Loucy (cell line): ENCODE data around the gene TMEM129.

ENCODE experiments used
- H2AFZ ChIP-seq: fragments of 200-600 bp; sonication (generic); 2 replicates; pipeline ENCODE4 v1.6.0; 2016; ENCODE audit warnings: antibody characterized with exemption, mild to moderate bottlenecking, low read length, moderate library complexity
- H3F3A ChIP-seq: fragments of 200-600 bp; 2 replicates; pipeline ENCODE4 v1.6.0; 2016; ENCODE audit warnings: antibody characterized with exemption, low read depth, mild to moderate bottlenecking
- H3K27me3 ChIP-seq: fragments of 200-600 bp; sonication (generic); 2 replicates; pipeline ENCODE4 v1.6.1; 2014; ENCODE audit warnings: low read length, mild to moderate bottlenecking; ENCODE audit not compliant: insufficient read depth, poor library complexity, severe bottlenecking
- H3K36me3 ChIP-seq: fragments of 200-600 bp; sonication (generic); 2 replicates; pipeline ENCODE4 v1.6.1; 2016; ENCODE audit warnings: low read length; ENCODE audit not compliant: insufficient read depth
- H3K4me1 ChIP-seq: fragments of 200-600 bp; sonication (generic); 2 replicates; pipeline ENCODE4 v1.5.1; 2014; ENCODE audit warnings: low read length, mild to moderate bottlenecking; ENCODE audit not compliant: insufficient read depth, poor library complexity, severe bottlenecking
- H3K4me2 ChIP-seq: fragments of 200-600 bp; sonication (generic); 2 replicates; pipeline ENCODE4 v1.6.0; 2014; ENCODE audit warnings: antibody characterized with exemption, low read length, low read depth, mild to moderate bottlenecking; ENCODE audit not compliant: poor library complexity, severe bottlenecking
- H3K4me3 ChIP-seq: fragments of 200-600 bp; sonication (generic); 2 replicates; pipeline ENCODE4 v1.5.1; 2014; ENCODE audit warnings: low read length, mild to moderate bottlenecking, mixed read lengths; ENCODE audit not compliant: poor library complexity, severe bottlenecking
- H3K79me2 ChIP-seq: fragments of 200-600 bp; sonication (generic); 2 replicates; pipeline ENCODE4 v1.6.1; 2014; ENCODE audit warnings: low read length; ENCODE audit not compliant: insufficient read depth
- H3K9ac ChIP-seq: fragments of 200-600 bp; sonication (generic); 2 replicates; pipeline ENCODE4 v1.6.0; 2014; ENCODE audit warnings: mild to moderate bottlenecking, low read depth, low read length, moderate library complexity; ENCODE audit not compliant: poor library complexity, severe bottlenecking
- H3K9me2 ChIP-seq: fragments of 200-600 bp; sonication (generic); replicated peaks from 2 replicates; pipeline ENCODE4 v1.6.1; 2016; ENCODE audit warnings: low read depth, low read length, mixed read lengths
- H3K9me3 ChIP-seq: fragments of 200-600 bp; sonication (generic); 2 replicates; pipeline ENCODE4 v1.6.1; 2014; ENCODE audit warnings: mild to moderate bottlenecking, antibody characterized with exemption, low read length, low read depth; ENCODE audit not compliant: insufficient read depth
- H4K20me1 ChIP-seq: fragments of 200-600 bp; sonication (generic); 2 replicates; pipeline ENCODE4 v1.6.0; 2014; ENCODE audit warnings: antibody characterized with exemption, low read length, mild to moderate bottlenecking; ENCODE audit not compliant: insufficient read depth, poor library complexity, severe bottlenecking
- EZH2phosphoT487 ChIP-seq: fragments of 200-600 bp; IDR thresholded peaks from 2 replicates; pipeline ENCODE4 v1.6.1; 2018; ENCODE audit warnings: antibody characterized with exemption, mild to moderate bottlenecking, moderate library complexity, borderline replicate concordance
- TF ChIP-seq, protein P1 (sequence below): fragments of 200-600 bp; sonication (generic); conservative IDR thresholded peaks from 2 replicates; pipeline ENCODE4 v1.5.1; 2014; ENCODE audit warnings: mild to moderate bottlenecking, antibody characterized with exemption, low read length

TMEM129 gene

DNA sequence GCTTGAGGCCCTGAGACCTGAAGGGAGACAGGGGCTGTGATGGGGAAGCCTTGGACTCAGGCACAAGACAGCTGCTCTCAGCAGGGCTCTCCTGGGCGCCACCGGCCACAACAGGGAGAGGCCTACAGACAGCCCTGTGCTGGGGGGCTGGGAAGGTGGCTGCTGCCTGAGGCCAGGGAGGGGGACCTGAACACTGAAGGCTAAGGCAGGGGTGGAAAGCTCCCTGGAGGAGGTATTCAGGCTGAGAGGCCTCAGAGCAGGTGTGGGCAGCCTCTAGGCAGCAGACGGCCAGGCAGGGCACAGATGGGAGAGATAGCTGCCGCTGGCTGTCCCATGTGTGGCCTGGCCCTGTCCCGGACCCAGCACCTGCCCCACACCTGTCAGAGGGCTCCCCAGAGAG lies 33.2 kb upstream of the TMEM129 start:
- no peak overlapping the region for H2AFZ ChIP-seq
- H3K4me2 ChIP-seq = no peak overlapping the region
- no peaks in the 10 kb centered on the region for H3K27me3 ChIP-seq
- H3K4me3 ChIP-seq = no peak overlapping the region
- no peaks in the 10 kb centered on the region for H3K79me2 ChIP-seq
- no peaks in the 10 kb centered on the region for H3F3A ChIP-seq
- H3K4me1 ChIP-seq = no peaks in the 10 kb centered on the region
- H3K9me2 ChIP-seq = no peaks in the 10 kb centered on the region
- H3K9ac ChIP-seq = no peak overlapping the region
- no peaks in the 10 kb centered on the region for H3K36me3 ChIP-seq
- TF ChIP-seq, protein P1, sequence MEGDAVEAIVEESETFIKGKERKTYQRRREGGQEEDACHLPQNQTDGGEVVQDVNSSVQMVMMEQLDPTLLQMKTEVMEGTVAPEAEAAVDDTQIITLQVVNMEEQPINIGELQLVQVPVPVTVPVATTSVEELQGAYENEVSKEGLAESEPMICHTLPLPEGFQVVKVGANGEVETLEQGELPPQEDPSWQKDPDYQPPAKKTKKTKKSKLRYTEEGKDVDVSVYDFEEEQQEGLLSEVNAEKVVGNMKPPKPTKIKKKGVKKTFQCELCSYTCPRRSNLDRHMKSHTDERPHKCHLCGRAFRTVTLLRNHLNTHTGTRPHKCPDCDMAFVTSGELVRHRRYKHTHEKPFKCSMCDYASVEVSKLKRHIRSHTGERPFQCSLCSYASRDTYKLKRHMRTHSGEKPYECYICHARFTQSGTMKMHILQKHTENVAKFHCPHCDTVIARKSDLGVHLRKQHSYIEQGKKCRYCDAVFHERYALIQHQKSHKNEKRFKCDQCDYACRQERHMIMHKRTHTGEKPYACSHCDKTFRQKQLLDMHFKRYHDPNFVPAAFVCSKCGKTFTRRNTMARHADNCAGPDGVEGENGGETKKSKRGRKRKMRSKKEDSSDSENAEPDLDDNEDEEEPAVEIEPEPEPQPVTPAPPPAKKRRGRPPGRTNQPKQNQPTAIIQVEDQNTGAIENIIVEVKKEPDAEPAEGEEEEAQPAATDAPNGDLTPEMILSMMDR = no peak
- TF ChIP-seq EZH2phosphoT487 = no peak
- H3K9me3 ChIP-seq = no peaks in the 10 kb centered on the region
- no peaks in the 10 kb centered on the region for H4K20me1 ChIP-seq

DNA sequence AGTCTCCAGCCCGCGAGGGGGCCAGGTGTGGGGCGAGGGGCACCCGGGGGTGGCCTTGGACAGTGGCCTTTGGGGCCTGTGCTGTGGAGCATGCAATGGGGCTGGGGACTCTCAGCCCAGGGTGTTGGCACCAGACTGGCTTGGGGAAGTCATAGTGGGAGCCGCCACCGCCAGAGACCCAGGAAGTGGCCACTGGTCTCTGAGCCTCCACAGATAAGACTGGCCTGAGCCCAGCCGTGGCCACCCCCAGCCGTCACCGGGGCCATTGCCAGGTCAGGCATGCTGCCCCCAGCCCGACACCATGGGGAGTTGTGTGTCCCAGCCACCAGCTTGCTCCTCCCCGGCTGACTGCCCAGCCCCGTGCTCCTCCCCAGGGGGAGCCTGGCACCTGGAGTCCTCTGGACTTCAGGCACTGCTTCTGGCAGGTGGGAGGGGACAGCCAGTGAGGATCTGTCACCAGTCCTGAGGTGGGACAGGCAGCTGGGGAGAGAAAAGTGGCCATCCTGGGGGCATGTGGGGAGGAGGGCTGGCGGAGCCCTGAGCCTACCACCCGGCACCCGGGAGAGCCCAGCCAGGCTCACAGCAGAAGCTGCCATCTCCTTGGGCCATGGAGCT lies 32.7 kb upstream of the TMEM129 start:
- Histone ChIP-seq H3K36me3 (no peaks in the 10 kb centered on the region), H2AFZ (no peak overlapping the region), H3K9ac (no peak overlapping the region), H3K4me2 (no peak overlapping the region), H4K20me1 (no peaks in the 10 kb centered on the region), H3K27me3 (no peaks in the 10 kb centered on the region), H3K9me2 (no peaks in the 10 kb centered on the region), H3K79me2 (no peaks in the 10 kb centered on the region), H3K9me3 (no peaks in the 10 kb centered on the region), H3K4me1 (no peaks in the 10 kb centered on the region), H3F3A (no peaks in the 10 kb centered on the region), H3K4me3 (no peak overlapping the region)
- TF ChIP-seq, protein P1 = no peak
- TF ChIP-seq EZH2phosphoT487 = no peak

DNA sequence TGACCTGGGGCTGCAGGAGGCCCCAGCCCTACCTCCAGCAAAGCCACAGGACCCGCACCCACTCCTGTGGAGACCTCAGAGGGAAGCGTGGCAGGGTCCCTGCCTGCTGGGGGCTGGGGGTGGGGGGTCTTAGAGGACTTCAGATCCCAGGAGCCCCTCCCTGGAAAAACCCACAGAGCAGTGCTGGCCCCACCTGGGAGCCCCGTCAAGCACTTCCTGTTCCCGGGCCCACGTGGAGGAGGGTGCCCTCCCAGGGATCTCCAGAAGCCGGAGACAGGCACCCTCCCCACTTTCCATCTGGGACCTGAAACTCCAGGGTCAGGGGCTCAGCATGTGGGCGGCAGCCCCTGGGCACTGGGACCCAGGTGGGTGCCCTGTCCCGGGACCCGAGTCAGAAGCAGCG lies 32.2 kb upstream of the TMEM129 start:
- no peaks in the 10 kb centered on the region for H3K36me3 ChIP-seq
- no peaks in the 10 kb centered on the region for H3K9me3 ChIP-seq
- H3K9ac ChIP-seq = no peak overlapping the region
- peaks cover 3% of the 10 kb centered on the region for H3K4me1 ChIP-seq
- H3K27me3 ChIP-seq = no peaks in the 10 kb centered on the region
- no peak overlapping the region for H3K4me2 ChIP-seq
- no peaks in the 10 kb centered on the region for H3K9me2 ChIP-seq
- H3K79me2 ChIP-seq = no peaks in the 10 kb centered on the region
- TF ChIP-seq, protein P1 = no peak
- TF ChIP-seq EZH2phosphoT487 = no peak
- no peak overlapping the region for H2AFZ ChIP-seq
- H3F3A ChIP-seq = no peaks in the 10 kb centered on the region
- H4K20me1 ChIP-seq = no peaks in the 10 kb centered on the region
- H3K4me3 ChIP-seq = no peak overlapping the region
